Activated B cell treated with CpG ODN at 0.5 μM for 24 hours (primary cell): ENCODE results near the gene GNAI3. TPM values are rescaled to one million over a fixed set of nuclear protein-coding genes. Genes with fewer than 3 reads are reported as not detected.

Source experiments
- ATAC-seq: fragments of 200-7000 bp; cut with Tn5 transposase; one replicate; pipeline ENCODE4 v1.10.0; 2021; ENCODE audit warnings: low read depth, mild to moderate bottlenecking, moderate library complexity
- CTCF ChIA-PET: fragments of 350-600 bp; sonication (Branson Sonifier 250); formaldehyde crosslinking; loops from one replicate; lab custom pipeline; 2021; ENCODE audit warnings: antibody characterized with exemption; lab: Charles Lee
- POLR2A ChIA-PET: fragments of 350-600 bp; sonication (Branson Sonifier 250); formaldehyde crosslinking; loops from one replicate; lab custom pipeline; 2021; ENCODE audit warnings: antibody characterized with exemption; lab: Charles Lee
- DNase-seq: peaks from one replicate; pipeline ENCODE4 v3.0.0; 2022
- H3K27ac Mint-ChIP-seq: one replicate; pipeline ENCODE4 v1.8.0; 2020; ENCODE audit warnings: mixed read lengths
- H3K27me3 Mint-ChIP-seq: one replicate; pipeline ENCODE4 v1.8.0; 2021; ENCODE audit warnings: mixed read lengths
- H3K36me3 Mint-ChIP-seq: one replicate; pipeline ENCODE4 v1.8.0; 2021; ENCODE audit warnings: low read depth, mixed read lengths
- H3K4me1 Mint-ChIP-seq: one replicate; pipeline ENCODE4 v1.8.0; 2021; ENCODE audit warnings: mixed read lengths
- H3K4me3 Mint-ChIP-seq: one replicate; pipeline ENCODE4 v1.8.0; 2020; ENCODE audit warnings: mild to moderate bottlenecking, mixed read lengths
- H3K9me3 Mint-ChIP-seq: one replicate; pipeline ENCODE4 v1.8.0; 2020; ENCODE audit warnings: mixed read lengths
- CTCF ChIP-seq: fragments of 200-600 bp; IDR thresholded peaks from one replicate; pipeline ENCODE4 v1.8.0; 2022; ENCODE audit warnings: antibody characterized with exemption, mild to moderate bottlenecking
- intact Hi-C: fragments of 100-400 bp; cut with micrococcal nuclease; formaldehyde crosslinking; loops from one replicate; pipeline ENCODE4 v1.15.1; 2024
- total RNA-seq: library from RNA; stranded (reverse); gene quantifications from 2 replicates; pipeline ENCODE4 v1.2.3, GENCODE V29; 2022

GNAI3 gene
- total RNA-seq, 1 donor from 2014 or later = 8.4 TPM

- Mint-ChIP-seq H3K4me3 (no peak overlapping the region), H3K4me1 (peaks cover 20% of the 10 kb centered on the region), H3K27ac (no peak overlapping the region), H3K9me3 (no peaks in the 10 kb centered on the region), H3K36me3 (peaks cover 9% of the 10 kb centered on the region), H3K27me3 (no peaks in the 10 kb centered on the region)
- intact Hi-C loops = no loop called here
- no peak for ATAC-seq
- DNase-seq = no peak
- POLR2A ChIA-PET = no interaction called here
- no peak for TF ChIP-seq CTCF
- CTCF ChIA-PET = no interaction called here
These were observed 116.3 kb downstream of the GNAI3 start for GRCh38 chr1:109664671-109665070.

DNA sequence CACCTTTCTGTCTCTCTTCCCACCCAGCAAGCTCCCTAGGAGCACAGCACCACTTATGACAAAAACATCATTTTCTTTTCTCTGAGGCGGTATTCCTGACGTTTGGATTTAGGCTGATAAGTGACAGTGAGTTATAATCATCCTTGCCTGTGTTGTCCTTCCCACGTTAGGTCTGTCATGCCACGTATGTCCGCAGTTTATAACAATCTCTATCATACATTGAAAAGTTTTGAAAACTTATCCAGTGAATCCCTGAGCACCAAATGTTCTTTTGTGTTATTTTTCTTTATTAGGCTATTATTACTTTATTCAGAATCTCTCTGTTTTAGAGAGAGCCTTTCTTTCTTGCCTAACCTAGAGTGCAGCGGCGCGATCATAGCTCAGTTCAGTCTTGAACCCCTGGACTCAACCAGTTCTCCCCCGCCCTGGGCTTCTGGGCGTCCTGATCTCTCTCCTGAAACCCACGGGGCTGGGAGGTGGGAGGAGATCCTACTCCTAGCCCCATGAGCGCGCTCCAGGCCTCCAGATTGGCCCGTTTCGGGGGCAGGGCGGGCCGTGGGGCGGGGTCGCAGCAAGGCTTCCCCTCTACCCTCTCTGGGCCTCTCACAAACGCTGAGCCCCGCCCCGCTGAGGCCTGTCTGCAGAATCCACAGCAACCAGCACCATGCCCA, 119.2 kb downstream of the GNAI3 start, which contains the start of gene GSTM2:
Gene GSTM2 (plus strand): TSS at position 606 of the 671 bp plus-strand sequence. CDS start 59 bp downstream, at position 665.
- Mint-ChIP-seq H3K36me3 (no peaks in the 10 kb centered on the region), H3K9me3 (no peaks in the 10 kb centered on the region), H3K4me3 (peak within 1 kb of the TSS; percentile 80), H3K27me3 (no peaks in the 10 kb centered on the region), H3K27ac (no peak within 1 kb of the TSS), H3K4me1 (peaks cover 21% of the 10 kb centered on the region)
- DNase-seq = peak; percentile 63
- peak; percentile 100 for ATAC-seq
- POLR2A ChIA-PET = interaction anchor here (0.7 to 1.2 kb wide), 2 partner anchors 12 to 126 kb away, joined by 3 read pairs; partner anchors contain the start of gene GSTM4
- TF ChIP-seq CTCF = no peak
- intact Hi-C loops = loop anchor here (1.0 kb wide), 1 partner anchor 29 kb away; no protein-coding TSS in a partner anchor
- CTCF ChIA-PET = interaction anchor here (0.9 kb wide), 1 partner anchor 27 kb away, joined by 4 read pairs; no protein-coding TSS in a partner anchor

Other genes starting within 250 kb of the GNAI3 start
- not detected in 2 replicates for gene MYBPHL, start 241.6 kb upstream of the GNAI3 start, total RNA-seq
- 0.20 and 0.37 TPM in 2 replicates for gene SORT1, start 150.7 kb upstream of the GNAI3 start, total RNA-seq
- gene PSMA5, start 122.2 kb upstream of the GNAI3 start, total RNA-seq = 105 and 125 TPM in 2 replicates
- gene SYPL2, start 82.1 kb upstream of the GNAI3 start, total RNA-seq = not detected in 2 replicates
- 7.5 and 9.0 TPM in 2 replicates for gene ATXN7L2, start 64.7 kb upstream of the GNAI3 start, total RNA-seq
- gene CYB561D1, start 54.5 kb upstream of the GNAI3 start, total RNA-seq = 17.1 and 18.1 TPM in 2 replicates
- 0.42 and 0.53 TPM in 2 replicates for gene AMIGO1, start 38.9 kb upstream of the GNAI3 start, total RNA-seq
- 0.15 TPM in 1 of 2 replicates, not detected in the other for gene GPR61, start 8.7 kb upstream of the GNAI3 start, total RNA-seq
- gene GNAT2, start 71.0 kb downstream of the GNAI3 start, total RNA-seq = 0.71 TPM in 1 of 2 replicates, not detected in the other
- gene AMPD2, start 71.2 kb downstream of the GNAI3 start, total RNA-seq = 56.8 and 64.9 TPM in 2 replicates
- 13.1 and 13.7 TPM in 2 replicates for gene GSTM4, start 107.5 kb downstream of the GNAI3 start, total RNA-seq
- gene GSTM2, start 119.4 kb downstream of the GNAI3 start, total RNA-seq = 9.2 and 11.0 TPM in 2 replicates
- 22.2 and 22.4 TPM in 2 replicates for gene GSTM1, start 139.2 kb downstream of the GNAI3 start, total RNA-seq
- 0.04 TPM in 1 of 2 replicates, not detected in the other for gene GSTM5, start 163.6 kb downstream of the GNAI3 start, total RNA-seq
- 0.55 and 0.61 TPM in 2 replicates for gene GSTM3, start 192.4 kb downstream of the GNAI3 start, total RNA-seq
- not detected in 2 replicates for gene EPS8L3, start 215.3 kb downstream of the GNAI3 start, total RNA-seq